PC-3 (cell line): Measurements from ENCODE around the gene AGAP1. TPM values are rescaled to one million over a fixed set of nuclear protein-coding genes. Genes with fewer than 3 reads are reported as not detected.

Source experiments
- ATAC-seq: fragments of 200-7000 bp; cut with Tn5 transposase; 2 replicates; pipeline ENCODE4 v1.9.1; 2020; ENCODE audit warnings: mild to moderate bottlenecking, moderate library complexity
- BruUV-seq: library from RNA; stranded (reverse); fragments of 400-500 nt; replicated peaks from 2 replicates; lab custom pipeline; 2021; lab: Mats Ljungman, UMichigan
- CTCF ChIA-PET: fragments of 300-600 bp; sonication (Branson Sonifier 250); formaldehyde crosslinking; loops from one replicate; lab custom pipeline; 2022; ENCODE audit warnings: antibody characterized with exemption; lab: Charles Lee
- POLR2A ChIA-PET: fragments of 300-600 bp; sonication (Branson Sonifier 250); formaldehyde crosslinking; loops from one replicate; lab custom pipeline; 2022; ENCODE audit warnings: antibody characterized with exemption; ENCODE audit not compliant: unreplicated experiment; lab: Charles Lee
- DNase-seq: peaks from one replicate; pipeline ENCODE4 v3.0.0-alpha.2; 2015
- H2AFZ ChIP-seq: fragments of 300-600 bp; sonication (generic); 2 replicates; pipeline ENCODE4 v1.6.0; 2016; ENCODE audit warnings: antibody characterized with exemption, low read length
- H3F3A ChIP-seq: fragments of 300-600 bp; sonication (generic); one replicate; pipeline ENCODE4 v1.6.0; 2017; ENCODE audit warnings: antibody characterized with exemption, low read length, control low read depth, mild to moderate bottlenecking; ENCODE audit not compliant: unreplicated experiment
- H3K27ac ChIP-seq: fragments of 300-600 bp; sonication (generic); 2 replicates; pipeline ENCODE4 v1.5.1; 2016; ENCODE audit warnings: mild to moderate bottlenecking, low read length
- H3K27me3 ChIP-seq: fragments of 300-600 bp; sonication (generic); 2 replicates; pipeline ENCODE4 v1.6.1; 2016; ENCODE audit warnings: low read length, mixed read lengths
- H3K36me3 ChIP-seq: fragments of 300-600 bp; sonication (generic); 2 replicates; pipeline ENCODE4 v1.6.1; 2016; ENCODE audit warnings: low read depth, mixed run types, low read length, mixed read lengths
- H3K4me1 ChIP-seq: fragments of 300-600 bp; sonication (generic); 2 replicates; pipeline ENCODE4 v1.5.1; 2016; ENCODE audit warnings: low read length; ENCODE audit not compliant: insufficient read depth
- H3K4me2 ChIP-seq: fragments of 300-600 bp; sonication (generic); 2 replicates; pipeline ENCODE4 v1.6.0; 2016; ENCODE audit warnings: low read length
- H3K4me3 ChIP-seq: fragments of 300-600 bp; sonication (generic); 2 replicates; pipeline ENCODE4 v1.5.1; 2016; ENCODE audit warnings: mild to moderate bottlenecking, low read length, mixed read lengths
- H3K79me2 ChIP-seq: fragments of 300-600 bp; sonication (generic); 2 replicates; pipeline ENCODE4 v1.6.1; 2017; ENCODE audit warnings: low read length, mixed read lengths
- H3K9ac ChIP-seq: fragments of 300-600 bp; sonication (generic); 2 replicates; pipeline ENCODE4 v1.6.0; 2016; ENCODE audit warnings: mild to moderate bottlenecking, low read length
- H3K9me2 ChIP-seq: fragments of 300-600 bp; sonication (generic); replicated peaks from 2 replicates; pipeline ENCODE4 v1.6.1; 2016; ENCODE audit warnings: mixed run types, low read length, mixed read lengths
- H3K9me3 ChIP-seq: fragments of 300-600 bp; sonication (generic); 2 replicates; pipeline ENCODE4 v1.6.1; 2016; ENCODE audit warnings: low read length, mixed read lengths
- H4K20me1 ChIP-seq: fragments of 300-600 bp; sonication (generic); 2 replicates; pipeline ENCODE4 v1.6.1; 2016; ENCODE audit warnings: low read length, mixed read lengths
- CTCF ChIP-seq: fragments of 300-600 bp; sonication (generic); conservative IDR thresholded peaks from 2 replicates; pipeline ENCODE4 v1.5.1; 2017; ENCODE audit warnings: antibody characterized with exemption, low read depth, mild to moderate bottlenecking, low read length
- EZH2 ChIP-seq: fragments of 300-600 bp; sonication (generic); IDR thresholded peaks from one replicate; pipeline ENCODE4 v1.6.1; 2017; ENCODE audit warnings: antibody characterized with exemption, mild to moderate bottlenecking, low read length; ENCODE audit not compliant: unreplicated experiment
- EZH2phosphoT487 ChIP-seq: fragments of 300-600 bp; sonication (generic); IDR thresholded peaks from 2 replicates; pipeline ENCODE4 v1.6.1; 2018; ENCODE audit warnings: mild to moderate bottlenecking, antibody characterized with exemption, low read length, borderline replicate concordance
- intact Hi-C: fragments of 100-400 bp; cut with micrococcal nuclease; formaldehyde crosslinking; loops from 2 replicates; pipeline ENCODE4 v1.9.0; 2023
- total RNA-seq: library from RNA; depleted of rRNA; stranded (reverse); fragments of >200 nt; gene quantifications from 2 replicates; pipeline ENCODE4 v1.2.3, GENCODE V29; 2014

Gene AGAP1
- total RNA-seq, 1 experiment from 2014 or later: 31.0 TPM

- Histone ChIP-seq H3K4me1 (no peaks in the 10 kb centered on the region), H3K27me3 (no peaks in the 10 kb centered on the region), H3K4me2 (no peak overlapping the region), H3K4me3 (no peak overlapping the region), H3K27ac (no peak overlapping the region), H3K9me2 (no peaks in the 10 kb centered on the region), H4K20me1 (peaks cover 50% of the 10 kb centered on the region), H3K9me3 (no peaks in the 10 kb centered on the region), H3F3A (no peaks in the 10 kb centered on the region), H3K9ac (no peak overlapping the region), H2AFZ (no peak overlapping the region), H3K79me2 (peaks cover 97% of the 10 kb centered on the region), H3K36me3 (no peaks in the 10 kb centered on the region)
- no peak for DNase-seq
- TF ChIP-seq CTCF (no peak), EZH2phosphoT487 (no peak), EZH2 (no peak)
- intact Hi-C loops: no loop called here
- no peak for ATAC-seq
- ChIA-PET CTCF (interaction anchor here (0.5 kb wide), 1 partner anchor 215 kb away, joined by 3 read pairs; no protein-coding TSS in a partner anchor), POLR2A (no interaction called here)
- BruUV-seq: no TSS peak
Observed at GRCh38 chr2:235530735-235531134, 36.9 kb downstream of the AGAP1 start.

GRCh38 chr2:235532307-235532706, 38.5 kb downstream of the AGAP1 start:
- intact Hi-C loops: no loop called here
- Histone ChIP-seq H2AFZ (no peak overlapping the region), H3K9me2 (no peaks in the 10 kb centered on the region), H3K9me3 (no peaks in the 10 kb centered on the region), H3K79me2 (peaks cover 97% of the 10 kb centered on the region), H3K9ac (no peak overlapping the region), H3K4me2 (no peak overlapping the region), H3K36me3 (no peaks in the 10 kb centered on the region), H3F3A (no peaks in the 10 kb centered on the region), H4K20me1 (peaks cover 46% of the 10 kb centered on the region), H3K4me1 (no peaks in the 10 kb centered on the region), H3K27ac (no peak overlapping the region), H3K4me3 (no peak overlapping the region), H3K27me3 (no peaks in the 10 kb centered on the region)
- BruUV-seq: no TSS peak
- ATAC-seq (0 out of 2 replicates have a peak, but pooled peaks have one; percentile 20), DNase-seq (no peak)
- no peak for TF ChIP-seq EZH2phosphoT487
- TF ChIP-seq CTCF: no peak
- TF ChIP-seq EZH2: no peak
- POLR2A ChIA-PET: no interaction called here
- CTCF ChIA-PET: no interaction called here

- CTCF ChIA-PET: no interaction called here
- ATAC-seq: no peak
- BruUV-seq: no TSS peak
Observed at GRCh38 chr2:235533198-235533597, 39.4 kb downstream of the AGAP1 start.

More at GRCh38 chr2:235533198-235533597, 39.4 kb downstream of the AGAP1 start:
- H3K4me2 ChIP-seq: no peak overlapping the region
- no peak overlapping the region for H3K27ac ChIP-seq
- DNase-seq: no peak
- no peaks in the 10 kb centered on the region for H3K27me3 ChIP-seq
- H4K20me1 ChIP-seq: peaks cover 39% of the 10 kb centered on the region; the same call in 1 of the 2 replicates
- POLR2A ChIA-PET: no interaction called here
- TF ChIP-seq CTCF (no peak), EZH2phosphoT487 (no peak), EZH2 (no peak)
- H2AFZ ChIP-seq: no peak overlapping the region
- intact Hi-C loops: no loop called here
- no peaks in the 10 kb centered on the region for H3K9me3 ChIP-seq
- H3K4me3 ChIP-seq: no peak overlapping the region
- H3K9ac ChIP-seq: no peak overlapping the region
- H3K36me3 ChIP-seq: no peaks in the 10 kb centered on the region
- H3K4me1 ChIP-seq: no peaks in the 10 kb centered on the region
- H3K9me2 ChIP-seq: no peaks in the 10 kb centered on the region
- H3K79me2 ChIP-seq: peaks cover 97% of the 10 kb centered on the region
- no peaks in the 10 kb centered on the region for H3F3A ChIP-seq
